CD4-positive, alpha-beta memory T cell (primary cell): ENCODE data around the gene PTPRM. TPM values are rescaled to one million over a fixed set of nuclear protein-coding genes. Genes with fewer than 3 reads are reported as not detected.

Source experiments
- CTCF ChIA-PET: fragments of 350-600 bp; sonication (Branson Sonifier 250); formaldehyde crosslinking; loops from one replicate; lab custom pipeline; 2021; ENCODE audit warnings: inconsistent platforms; ENCODE audit not compliant: partially characterized antibody; lab: Charles Lee
- POLR2A ChIA-PET: fragments of 350-600 bp; sonication (Branson Sonifier 250); formaldehyde crosslinking; loops from one replicate; lab custom pipeline; 2021; ENCODE audit not compliant: partially characterized antibody; lab: Charles Lee
- DNase-seq, 5 donors: peaks; one replicate each; pipeline versions ENCODE4 v3.0.0 to v3.0.0-alpha.2; 2020 to 2022; ENCODE audit warnings: mixed read lengths in 1 of 5
- H3K27ac ChIP-seq: one replicate; pipeline ENCODE4 v1.7.0; 2013; ENCODE audit warnings: low read depth, low read length
- H3K27me3 ChIP-seq: 2 replicates; pipeline ENCODE4 v1.7.0; 2013; ENCODE audit warnings: mild to moderate bottlenecking, low read length, moderate library complexity; ENCODE audit not compliant: insufficient read depth
- H3K36me3 ChIP-seq: 2 replicates; pipeline ENCODE4 v1.7.0; 2013; ENCODE audit warnings: mild to moderate bottlenecking, low read length, moderate library complexity; ENCODE audit not compliant: insufficient read depth
- H3K4me1 ChIP-seq: 2 replicates; pipeline ENCODE4 v1.7.0; 2013; ENCODE audit warnings: mild to moderate bottlenecking, low read length, moderate library complexity; ENCODE audit not compliant: insufficient read depth
- H3K4me3 ChIP-seq, 2 donors: one replicate each; pipeline ENCODE4 v1.7.0; 2013; ENCODE audit warnings: low read length in 2 of 2, mild to moderate bottlenecking in 1 of 2
- H3K9me3 ChIP-seq, 2 donors: one replicate each; pipeline ENCODE4 v1.7.0; 2013; ENCODE audit warnings: low read length in 2 of 2, control low read depth in 1 of 2; ENCODE audit not compliant: control insufficient read depth in 1 of 2
- H3K27ac Mint-ChIP-seq, 7 donors: one replicate each; pipeline ENCODE4 v1.8.0; 2020 to 2021; ENCODE audit warnings: mixed read lengths in 7 of 7, mild to moderate bottlenecking in 6 of 7, inconsistent platforms in 3 of 7, moderate library complexity in 3 of 7
- H3K27me3 Mint-ChIP-seq, 2 donors: one replicate each; pipeline ENCODE4 v1.8.0; 2020 to 2021; ENCODE audit warnings: mixed read lengths in 2 of 2
- H3K36me3 Mint-ChIP-seq, 2 donors: one replicate each; pipeline ENCODE4 v1.8.0; 2020 to 2021; ENCODE audit warnings: mixed read lengths in 2 of 2, inconsistent platforms in 1 of 2, mild to moderate bottlenecking in 1 of 2
- H3K4me1 Mint-ChIP-seq, 4 donors: one replicate each; pipeline ENCODE4 v1.8.0; 2020 to 2021; ENCODE audit warnings: mixed read lengths in 4 of 4, mild to moderate bottlenecking in 1 of 4
- H3K4me3 Mint-ChIP-seq, 8 donors: one replicate each; pipeline ENCODE4 v1.8.0; 2020 to 2021; ENCODE audit warnings: mixed read lengths in 8 of 8, mild to moderate bottlenecking in 7 of 8, moderate library complexity in 6 of 8, inconsistent platforms in 3 of 8
- H3K9me3 Mint-ChIP-seq, 8 donors: one replicate each; pipeline ENCODE4 v1.8.0; 2020 to 2021; ENCODE audit warnings: mixed read lengths in 8 of 8, mild to moderate bottlenecking in 5 of 8, inconsistent platforms in 3 of 8, moderate library complexity in 1 of 8
- intact Hi-C: fragments of 100-400 bp; cut with micrococcal nuclease; formaldehyde crosslinking; loops from one replicate; pipeline ENCODE4 v1.15.1; 2023
- polyA plus RNA-seq, 2 donors: library from polyadenylated mRNA; unstranded; fragments of 300-500 nt; fragmentation: Illumina TruSeq; gene quantifications; one replicate each; pipeline ENCODE4 v1.2.3, GENCODE V29; 2021
- total RNA-seq, 2 experiments: library from RNA; stranded (reverse); gene quantifications; one replicate each; pipeline ENCODE4 v1.2.3, GENCODE V29; 2021

Gene PTPRM
- total and polyA plus RNA-seq, 4 experiments from 2014 or later: 6.7 to 20.1 (median 12.9) TPM

- Histone ChIP-seq H3K9me3 (no peaks in the 10 kb centered on the region), H3K27me3 (no peaks in the 10 kb centered on the region), H3K4me1 (no peaks in the 10 kb centered on the region), H3K4me3 (no peak overlapping the region), H3K36me3 (no peaks in the 10 kb centered on the region), H3K27ac (no peak overlapping the region)
- intact Hi-C loops: no loop called here
- Mint-ChIP-seq H3K27me3 (no peaks in the 10 kb centered on the region), H3K36me3 (no peaks in the 10 kb centered on the region), H3K4me1 (no peaks in the 10 kb centered on the region), H3K9me3 (peaks cover 0 to 3% (median 0%) of the 10 kb centered on the region in 8 donors), H3K4me3 (no peak overlapping the region), H3K27ac (peak overlapping the region in 1 of 7 donors; percentile 36)
- CTCF ChIA-PET: no interaction called here
- DNase-seq: no peak
- POLR2A ChIA-PET: no interaction called here
Measured at GRCh38 chr18:8217051-8217564, 650.0 kb downstream of the PTPRM start.

DNA sequence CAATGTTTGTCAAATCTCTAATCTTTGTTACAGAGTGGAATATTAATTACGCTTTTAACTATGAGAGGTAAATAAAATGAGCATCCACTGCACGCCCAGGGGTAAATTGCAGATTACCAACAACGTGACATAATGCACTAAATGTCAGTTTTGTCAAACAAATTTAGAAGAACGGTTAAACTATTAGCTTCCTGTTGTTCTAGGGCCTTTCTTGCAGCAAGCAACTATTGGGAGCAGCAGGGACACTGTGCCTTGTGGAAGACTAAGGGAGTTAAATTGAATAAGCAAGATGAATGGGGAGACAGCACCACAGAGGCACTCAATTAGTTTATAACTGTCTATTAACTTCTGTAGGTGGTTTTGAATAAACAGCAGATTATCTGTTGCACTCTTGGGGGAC is 651.1 kb downstream of the PTPRM start:
- Mint-ChIP-seq H3K36me3 (peaks cover 0 to 2% of the 10 kb centered on the region in 2 donors), H3K27me3 (no peaks in the 10 kb centered on the region), H3K4me3 (no peak overlapping the region), H3K27ac (no peak overlapping the region), H3K9me3 (peaks cover 0 to 3% (median 1%) of the 10 kb centered on the region in 8 donors), H3K4me1 (no peaks in the 10 kb centered on the region)
- Histone ChIP-seq H3K9me3 (no peaks in the 10 kb centered on the region), H3K4me1 (no peaks in the 10 kb centered on the region), H3K27ac (no peak overlapping the region), H3K36me3 (no peaks in the 10 kb centered on the region), H3K27me3 (no peaks in the 10 kb centered on the region), H3K4me3 (no peak overlapping the region)
- intact Hi-C loops: no loop called here
- POLR2A ChIA-PET: no interaction called here
- CTCF ChIA-PET: no interaction called here
- no peak for DNase-seq

DNA sequence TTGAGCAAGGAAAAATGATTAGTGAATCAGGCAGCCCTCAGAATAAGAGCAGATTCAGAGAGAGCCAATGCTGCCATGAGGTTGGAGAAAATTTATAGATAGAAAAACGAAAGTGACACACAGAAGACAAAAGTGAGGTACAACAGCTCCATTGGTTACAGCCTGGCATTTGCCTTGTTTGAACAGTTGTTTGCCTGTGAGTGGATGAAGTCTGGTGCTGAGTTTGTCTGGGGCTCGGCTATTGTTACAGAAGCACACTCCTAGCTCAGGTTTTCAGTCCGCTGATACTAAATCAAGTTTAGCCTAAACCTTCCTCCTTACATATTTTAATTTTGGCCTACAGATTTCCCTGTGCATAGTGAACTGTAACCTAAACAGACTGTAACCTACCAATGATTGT is 654.3 kb downstream of the PTPRM start:
- Histone ChIP-seq H3K4me3 (no peak overlapping the region), H3K36me3 (no peaks in the 10 kb centered on the region), H3K9me3 (no peaks in the 10 kb centered on the region), H3K4me1 (no peaks in the 10 kb centered on the region), H3K27me3 (no peaks in the 10 kb centered on the region), H3K27ac (no peak overlapping the region)
- CTCF ChIA-PET: interaction anchor here (1.2 kb wide), 1 partner anchor 11 kb away, joined by 3 read pairs; no protein-coding TSS in a partner anchor
- Mint-ChIP-seq H3K4me1 (no peaks in the 10 kb centered on the region), H3K27me3 (no peaks in the 10 kb centered on the region), H3K36me3 (peaks cover 0 to 2% of the 10 kb centered on the region in 2 donors), H3K9me3 (peaks cover 0 to 10% (median 3%) of the 10 kb centered on the region in 8 donors), H3K27ac (no peak overlapping the region), H3K4me3 (no peak overlapping the region)
- POLR2A ChIA-PET: no interaction called here
- no peak for DNase-seq
- intact Hi-C loops: no loop called here

GRCh38 chr18:8224576-8224975 is 657.5 kb downstream of the PTPRM start:
- Histone ChIP-seq H3K9me3 (no peaks in the 10 kb centered on the region), H3K27me3 (no peaks in the 10 kb centered on the region), H3K4me1 (no peaks in the 10 kb centered on the region), H3K27ac (no peak overlapping the region), H3K36me3 (no peaks in the 10 kb centered on the region), H3K4me3 (no peak overlapping the region)
- no peaks in the 10 kb centered on the region for H3K27me3 Mint-ChIP-seq
- H3K4me1 Mint-ChIP-seq: no peaks in the 10 kb centered on the region
- H3K9me3 Mint-ChIP-seq: peaks cover 0 to 13% (median 3%) of the 10 kb centered on the region in 8 donors
- no peak overlapping the region for H3K27ac Mint-ChIP-seq
- ChIA-PET POLR2A (no interaction called here), CTCF (no interaction called here)
- H3K36me3 Mint-ChIP-seq: peaks cover 0 to 2% of the 10 kb centered on the region in 2 donors
- DNase-seq: no peak
- intact Hi-C loops: no loop called here
- H3K4me3 Mint-ChIP-seq: no peak overlapping the region

- Mint-ChIP-seq H3K27me3 (no peaks in the 10 kb centered on the region), H3K4me1 (peaks cover 0 to 17% (median 5%) of the 10 kb centered on the region in 4 donors), H3K36me3 (no peaks in the 10 kb centered on the region), H3K4me3 (no peak overlapping the region), H3K9me3 (peaks cover 0 to 13% (median 2%) of the 10 kb centered on the region in 8 donors), H3K27ac (no peak overlapping the region)
- ChIA-PET POLR2A (no interaction called here), CTCF (no interaction called here)
- no peak for DNase-seq
- H3K4me3 ChIP-seq: no peak overlapping the region
- H3K36me3 ChIP-seq: no peaks in the 10 kb centered on the region
- H3K27ac ChIP-seq: no peak overlapping the region
- no peaks in the 10 kb centered on the region for H3K27me3 ChIP-seq
- intact Hi-C loops: no loop called here
- no peaks in the 10 kb centered on the region for H3K4me1 ChIP-seq
- H3K9me3 ChIP-seq: no peaks in the 10 kb centered on the region
Measured at GRCh38 chr18:8229040-8229439, 661.9 kb downstream of the PTPRM start.

GRCh38 chr18:8229787-8230186 is 662.7 kb downstream of the PTPRM start:
- no peaks in the 10 kb centered on the region for H3K36me3 ChIP-seq
- Mint-ChIP-seq H3K4me3 (no peak overlapping the region), H3K9me3 (peaks cover 0 to 13% (median 2%) of the 10 kb centered on the region in 8 donors), H3K36me3 (no peaks in the 10 kb centered on the region), H3K27me3 (no peaks in the 10 kb centered on the region), H3K27ac (no peak overlapping the region), H3K4me1 (peaks cover 0 to 17% (median 5%) of the 10 kb centered on the region in 4 donors)
- no peaks in the 10 kb centered on the region for H3K27me3 ChIP-seq
- H3K27ac ChIP-seq: no peak overlapping the region
- H3K4me3 ChIP-seq: no peak overlapping the region
- intact Hi-C loops: no loop called here
- H3K4me1 ChIP-seq: no peaks in the 10 kb centered on the region
- ChIA-PET POLR2A (no interaction called here), CTCF (no interaction called here)
- H3K9me3 ChIP-seq: no peaks in the 10 kb centered on the region
- no peak for DNase-seq

GRCh38 chr18:8231316-8231715 is 664.2 kb downstream of the PTPRM start:
- Mint-ChIP-seq H3K27ac (no peak overlapping the region), H3K4me1 (peaks cover 0 to 17% (median 5%) of the 10 kb centered on the region in 4 donors), H3K27me3 (no peaks in the 10 kb centered on the region), H3K9me3 (peaks cover 0 to 3% (median under 1%) of the 10 kb centered on the region in 8 donors), H3K4me3 (no peak overlapping the region), H3K36me3 (no peaks in the 10 kb centered on the region)
- Histone ChIP-seq H3K36me3 (no peaks in the 10 kb centered on the region), H3K27me3 (no peaks in the 10 kb centered on the region), H3K4me3 (no peak overlapping the region), H3K4me1 (no peaks in the 10 kb centered on the region), H3K27ac (no peak overlapping the region), H3K9me3 (no peaks in the 10 kb centered on the region)
- intact Hi-C loops: no loop called here
- DNase-seq: no peak
- CTCF ChIA-PET: no interaction called here
- POLR2A ChIA-PET: no interaction called here
